OCI-LY1 (cell line): ENCODE results near the gene INPP5J.

ENCODE experiments used
- H2AFZ ChIP-seq: fragments of 200-600 bp; sonication (generic), shearing (Covaris generic); 2 replicates; pipeline ENCODE4 v1.6.0; 2014; ENCODE audit warnings: antibody characterized with exemption, mild to moderate bottlenecking, low read length
- H3F3A ChIP-seq: fragments of 200-600 bp; sonication (generic), shearing (Covaris generic); 2 replicates; pipeline ENCODE4 v1.6.0; 2014; ENCODE audit warnings: mild to moderate bottlenecking, antibody characterized with exemption, low read length, moderate library complexity; ENCODE audit not compliant: insufficient read depth
- H3K27ac ChIP-seq: fragments of 200-600 bp; sonication (generic); 2 replicates; pipeline ENCODE4 v1.5.1; 2014; ENCODE audit warnings: low read length, mixed run types, mild to moderate bottlenecking, low read depth; ENCODE audit not compliant: poor library complexity, severe bottlenecking
- H3K27me3 ChIP-seq: fragments of 200-600 bp; sonication (generic); 2 replicates; pipeline ENCODE4 v1.6.0; 2014; ENCODE audit warnings: antibody characterized with exemption, mild to moderate bottlenecking, low read length, moderate library complexity; ENCODE audit not compliant: insufficient read depth
- H3K36me3 ChIP-seq: fragments of 200-600 bp; sonication (generic); 2 replicates; pipeline ENCODE4 v1.6.1; 2014; ENCODE audit warnings: mild to moderate bottlenecking, antibody characterized with exemption, low read length, moderate library complexity, mixed read lengths; ENCODE audit not compliant: insufficient read depth
- H3K4me1 ChIP-seq: fragments of 200-600 bp; sonication (generic); 2 replicates; pipeline ENCODE4 v1.5.1; 2014; ENCODE audit warnings: mild to moderate bottlenecking, low read length, moderate library complexity; ENCODE audit not compliant: insufficient read depth, severe bottlenecking
- H3K4me2 ChIP-seq: fragments of 200-600 bp; sonication (generic), shearing (Covaris generic); 2 replicates; pipeline ENCODE4 v1.6.1; 2014; ENCODE audit warnings: low read length
- H3K4me3 ChIP-seq: fragments of 200-600 bp; sonication (generic); 2 replicates; pipeline ENCODE4 v1.5.1; 2014; ENCODE audit warnings: low read length, low read depth, mild to moderate bottlenecking, mixed read lengths; ENCODE audit not compliant: poor library complexity, severe bottlenecking
- H3K79me2 ChIP-seq: fragments of 200-600 bp; shearing (Covaris generic); 2 replicates; pipeline ENCODE4 v1.6.1; 2016; ENCODE audit warnings: mixed run types, low read length, mixed read lengths; ENCODE audit not compliant: insufficient read depth
- H3K9ac ChIP-seq: fragments of 200-600 bp; sonication (generic), shearing (Covaris generic); 2 replicates; pipeline ENCODE4 v1.6.1; 2014; ENCODE audit warnings: mild to moderate bottlenecking, low read length, mixed read lengths
- H3K9me2 ChIP-seq: fragments of 200-600 bp; sonication (generic), shearing (Covaris generic); 2 replicates; pipeline ENCODE4 v1.6.1; 2014; ENCODE audit warnings: low read depth, mild to moderate bottlenecking, low read length, mixed read lengths
- H3K9me3 ChIP-seq: fragments of 200-600 bp; shearing (Covaris generic); 2 replicates; pipeline ENCODE4 v1.6.1; 2014; ENCODE audit warnings: low read length, mixed read lengths
- H4K20me1 ChIP-seq: fragments of 200-600 bp; sonication (generic), shearing (Covaris generic); 2 replicates; pipeline ENCODE4 v1.6.0; 2016; ENCODE audit warnings: mild to moderate bottlenecking, low read length; ENCODE audit not compliant: insufficient read depth
- EZH2 ChIP-seq: fragments of 200-600 bp; sonication (generic), shearing (Covaris generic); IDR thresholded peaks from 2 replicates; pipeline ENCODE4 v1.8.0; 2017; ENCODE audit warnings: borderline replicate concordance, mixed run types, mild to moderate bottlenecking, antibody characterized with exemption, low read length, moderate library complexity, mixed read lengths
- TF ChIP-seq, protein P1 (sequence below): fragments of 200-600 bp; sonication (generic), shearing (Covaris generic); IDR thresholded peaks from 2 replicates; pipeline ENCODE4 v1.5.1; 2017; ENCODE audit warnings: mild to moderate bottlenecking, antibody characterized with exemption, low read length, moderate library complexity, mixed read lengths

Gene INPP5J

DNA sequence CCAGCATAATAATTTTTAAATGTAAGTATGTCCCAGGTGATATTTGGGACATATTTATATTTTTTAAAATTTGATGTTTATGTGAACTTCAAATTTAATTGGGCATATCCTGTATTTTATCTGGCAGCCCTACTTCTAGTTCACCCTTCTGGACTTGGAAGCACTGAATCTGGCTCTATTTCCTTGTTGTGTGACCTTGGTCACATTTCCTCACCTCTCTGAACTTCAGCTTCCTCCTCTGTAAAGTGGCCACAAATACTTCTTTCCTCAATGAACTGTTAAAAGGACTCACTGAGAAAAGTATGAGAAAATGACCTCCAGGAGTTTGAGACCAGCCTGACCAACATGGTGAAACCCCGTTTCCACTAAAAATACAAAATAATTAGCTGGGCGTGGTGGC, 29.1 kb downstream of the INPP5J start:
- Histone ChIP-seq H3K27ac (no peak overlapping the region), H2AFZ (no peak overlapping the region), H3K4me1 (no peaks in the 10 kb centered on the region), H3K4me2 (no peak overlapping the region), H3F3A (no peaks in the 10 kb centered on the region), H3K9me2 (no peaks in the 10 kb centered on the region), H3K9ac (no peak overlapping the region), H3K79me2 (no peaks in the 10 kb centered on the region), H3K36me3 (no peaks in the 10 kb centered on the region), H3K27me3 (no peaks in the 10 kb centered on the region; the same call in 1 of the 2 replicates), H4K20me1 (no peaks in the 10 kb centered on the region), H3K4me3 (no peak overlapping the region), H3K9me3 (no peaks in the 10 kb centered on the region)
- TF ChIP-seq, protein P1, sequence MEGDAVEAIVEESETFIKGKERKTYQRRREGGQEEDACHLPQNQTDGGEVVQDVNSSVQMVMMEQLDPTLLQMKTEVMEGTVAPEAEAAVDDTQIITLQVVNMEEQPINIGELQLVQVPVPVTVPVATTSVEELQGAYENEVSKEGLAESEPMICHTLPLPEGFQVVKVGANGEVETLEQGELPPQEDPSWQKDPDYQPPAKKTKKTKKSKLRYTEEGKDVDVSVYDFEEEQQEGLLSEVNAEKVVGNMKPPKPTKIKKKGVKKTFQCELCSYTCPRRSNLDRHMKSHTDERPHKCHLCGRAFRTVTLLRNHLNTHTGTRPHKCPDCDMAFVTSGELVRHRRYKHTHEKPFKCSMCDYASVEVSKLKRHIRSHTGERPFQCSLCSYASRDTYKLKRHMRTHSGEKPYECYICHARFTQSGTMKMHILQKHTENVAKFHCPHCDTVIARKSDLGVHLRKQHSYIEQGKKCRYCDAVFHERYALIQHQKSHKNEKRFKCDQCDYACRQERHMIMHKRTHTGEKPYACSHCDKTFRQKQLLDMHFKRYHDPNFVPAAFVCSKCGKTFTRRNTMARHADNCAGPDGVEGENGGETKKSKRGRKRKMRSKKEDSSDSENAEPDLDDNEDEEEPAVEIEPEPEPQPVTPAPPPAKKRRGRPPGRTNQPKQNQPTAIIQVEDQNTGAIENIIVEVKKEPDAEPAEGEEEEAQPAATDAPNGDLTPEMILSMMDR = no peak
- TF ChIP-seq EZH2 = no peak

DNA sequence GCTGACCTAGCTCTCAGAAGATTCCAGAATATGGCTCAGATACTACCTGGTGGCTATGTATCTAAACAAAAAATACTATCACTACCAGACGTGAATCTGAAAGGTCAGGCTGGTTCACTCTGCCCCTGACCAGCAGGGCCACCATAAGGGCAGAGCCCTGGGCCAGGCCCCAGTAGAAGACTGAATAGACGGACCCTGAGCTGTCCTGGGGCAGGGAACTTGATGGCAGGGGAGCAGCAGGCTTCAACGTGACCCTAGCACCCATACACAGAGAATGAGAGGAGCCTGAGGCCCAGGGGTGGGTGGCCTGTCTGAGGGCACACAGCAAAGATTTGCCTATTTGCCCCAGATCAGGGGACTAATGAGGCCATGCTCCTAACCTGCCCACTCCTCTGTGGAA, 30.6 kb downstream of the INPP5J start:
- Histone ChIP-seq H3K9ac (no peak overlapping the region), H3K27me3 (no peaks in the 10 kb centered on the region), H2AFZ (no peak overlapping the region), H3K36me3 (no peaks in the 10 kb centered on the region), H3K4me1 (no peaks in the 10 kb centered on the region), H4K20me1 (no peaks in the 10 kb centered on the region), H3F3A (no peaks in the 10 kb centered on the region), H3K9me3 (no peaks in the 10 kb centered on the region), H3K4me3 (no peak overlapping the region), H3K79me2 (no peaks in the 10 kb centered on the region), H3K4me2 (no peak overlapping the region), H3K27ac (no peak overlapping the region), H3K9me2 (no peaks in the 10 kb centered on the region)
- no peak for TF ChIP-seq EZH2
- TF ChIP-seq, protein P1 = no peak

DNA sequence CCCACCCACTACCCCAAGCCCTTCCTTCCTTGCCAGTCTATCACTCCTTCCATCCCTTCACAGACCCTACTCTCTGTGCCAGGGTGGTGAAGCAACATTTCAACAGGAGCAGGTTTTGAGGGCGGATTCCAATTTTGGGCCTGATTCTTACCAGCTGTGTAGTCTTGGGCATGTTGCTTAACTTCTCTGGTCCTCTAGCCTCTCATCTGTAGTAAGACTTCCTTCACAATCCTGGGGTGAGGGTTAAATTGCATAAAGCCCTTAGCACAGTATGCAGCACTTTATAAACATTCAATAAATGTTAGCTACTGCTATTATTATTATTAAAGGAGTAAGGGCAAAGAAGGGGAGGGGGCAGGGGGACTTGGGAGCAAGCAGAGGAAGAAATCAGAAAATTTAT, 32.2 kb downstream of the INPP5J start:
- H2AFZ ChIP-seq = no peak overlapping the region
- TF ChIP-seq EZH2 = no peak
- TF ChIP-seq, protein P1 = no peak

More for the DNA sequence above, 32.2 kb downstream of the INPP5J start:
- Histone ChIP-seq H3K79me2 (no peaks in the 10 kb centered on the region), H3K4me2 (no peak overlapping the region), H3K9ac (no peak overlapping the region), H3F3A (no peaks in the 10 kb centered on the region), H3K36me3 (no peaks in the 10 kb centered on the region), H3K9me2 (no peaks in the 10 kb centered on the region), H3K4me3 (no peak overlapping the region), H3K27me3 (no peaks in the 10 kb centered on the region), H3K9me3 (no peaks in the 10 kb centered on the region), H4K20me1 (no peaks in the 10 kb centered on the region), H3K4me1 (peaks cover 7% of the 10 kb centered on the region), H3K27ac (no peak overlapping the region)
